Measurements from ENCODE around the gene TTLL3.

TTLL3 gene

GRCh38 chr3:9806688-9807589, 3.1 kb upstream of the TTLL3 start:
- DNase-seq, result no peak

GRCh38 chr3:9807981-9808344, 2.1 kb upstream of the TTLL3 start:
- DNase-seq, result no peak

GRCh38 chr3:9808345-9809037, 1.6 kb upstream of the TTLL3 start:
- no peak for DNase-seq

GRCh38 chr3:9809239-9809614, 835 bp upstream of the TTLL3 start:
- no peak for DNase-seq

- DNase-seq, result peak; percentile 50
These were observed 340 bp downstream of the TTLL3 start for GRCh38 chr3:9810433-9810770.

GRCh38 chr3:9810846-9811245, 784 bp downstream of the TTLL3 start:
- no peak for DNase-seq

GRCh38 chr3:9812870-9813483, 2.9 kb downstream of the TTLL3 start:
- no peak for DNase-seq

- no peak for DNase-seq
These were observed 5.9 kb downstream of the TTLL3 start for GRCh38 chr3:9815986-9816385.

GRCh38 chr3:9817436-9817835, 7.4 kb downstream of the TTLL3 start:
- no peak for DNase-seq

- no peak for DNase-seq
These were observed 8.7 kb downstream of the TTLL3 start for GRCh38 chr3:9818666-9819335.

- DNase-seq, result no peak
These were observed 10.5 kb downstream of the TTLL3 start for GRCh38 chr3:9820543-9820942.

- no peak for DNase-seq
These were observed 10.9 kb downstream of the TTLL3 start for GRCh38 chr3:9820946-9821345.

- DNase-seq, result no peak
These were observed 15.5 kb downstream of the TTLL3 start for GRCh38 chr3:9825451-9826040.

- no peak for DNase-seq
These were observed 16.9 kb downstream of the TTLL3 start for GRCh38 chr3:9826815-9827573.

GRCh38 chr3:9828801-9829755, 19.0 kb downstream of the TTLL3 start:
- no peak for DNase-seq

GRCh38 chr3:9831253-9831652, 21.2 kb downstream of the TTLL3 start:
- DNase-seq, result no peak

- no peak for DNase-seq
These were observed 23.0 kb downstream of the TTLL3 start for GRCh38 chr3:9833078-9833477.

GRCh38 chr3:9834520-9835380, 24.7 kb downstream of the TTLL3 start:
- no peak for DNase-seq

Data from right kidney (tissue), 1 donor.